ENCODE data around the gene AGT.

DNA sequence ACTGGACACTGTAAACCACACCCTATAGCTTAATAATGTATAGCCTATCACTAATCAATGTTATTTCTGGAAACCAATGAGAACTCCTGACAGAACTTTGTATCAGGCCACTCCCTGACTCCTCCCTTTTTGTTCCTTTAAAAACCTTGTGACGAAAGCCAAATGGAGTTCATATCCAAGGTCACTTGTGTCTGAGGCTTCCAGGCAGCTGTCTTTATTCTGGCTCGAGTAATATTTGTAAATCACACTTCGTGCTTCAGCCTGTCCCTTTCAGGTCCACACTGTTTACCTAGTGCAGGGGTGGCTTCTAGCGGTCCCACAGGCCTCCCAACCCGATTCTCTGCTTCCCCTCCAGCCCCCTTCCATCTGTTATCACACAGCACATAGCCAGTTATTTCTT is 17.1 kb upstream of the AGT start:
- TF ChIP-seq TAF1 (IDR thresholded peaks at IDR 0.05; ENCODE audit: borderline replicate concordance, insufficient read depth, low read length) (no peak), REST (IDR thresholded peaks at IDR 0.05; ENCODE audit: insufficient read depth in 1 of 2, low read depth in 2 of 2, low read length in 2 of 2) (no peak)
